NCI-H2227 (cell line): ENCODE results near the gene RIMKLA.
A peak's percentile ranks its signal among the peaks of the same experiment; 100 is the strongest.

ENCODE experiments used
- DNase-seq: peaks from one replicate; lab custom pipeline; 2025; ENCODE audit not compliant: unreplicated experiment; lab: John Stamatoyannopoulos, UW

RIMKLA gene

GRCh38 chr1:42424201-42424600 is 43.6 kb downstream of the RIMKLA start:
- DNase-seq, result no peak

GRCh38 chr1:42427240-42427639 is 46.6 kb downstream of the RIMKLA start:
- DNase-seq, result no peak

GRCh38 chr1:42429603-42430002 is 49.0 kb downstream of the RIMKLA start:
- no peak for DNase-seq

- no peak for DNase-seq
These were observed 49.9 kb downstream of the RIMKLA start for GRCh38 chr1:42430286-42431135.

- DNase-seq, result no peak
These were observed 50.9 kb downstream of the RIMKLA start for GRCh38 chr1:42431514-42431913.

- no peak for DNase-seq
These were observed 52.1 kb downstream of the RIMKLA start for GRCh38 chr1:42432714-42433113.

GRCh38 chr1:42433369-42433768 is 52.8 kb downstream of the RIMKLA start:
- no peak for DNase-seq

GRCh38 chr1:42434340-42434739 is 53.7 kb downstream of the RIMKLA start:
- DNase-seq, result no peak

GRCh38 chr1:42439940-42440339 is 59.3 kb downstream of the RIMKLA start:
- DNase-seq, result no peak

- DNase-seq, result no peak
These were observed 62.1 kb downstream of the RIMKLA start for GRCh38 chr1:42442662-42443061.

- peak; percentile 27 for DNase-seq
These were observed 68.7 kb downstream of the RIMKLA start for GRCh38 chr1:42449256-42449655.

GRCh38 chr1:42450061-42450460 is 69.5 kb downstream of the RIMKLA start:
- DNase-seq, result no peak

GRCh38 chr1:42453386-42453785 is 72.8 kb downstream of the RIMKLA start:
- no peak for DNase-seq

GRCh38 chr1:42454403-42454802 is 73.8 kb downstream of the RIMKLA start:
- DNase-seq, result no peak

- peak; percentile 92 for DNase-seq
These were observed 75.6 kb downstream of the RIMKLA start, which contains the start of the genes PPCS and ZMYND12 for GRCh38 chr1:42456010-42456753. PPCS (plus strand) TSS chr1:42456543; CDS start chr1:42456566, 23 bp downstream. ZMYND12 (minus strand) TSS chr1:42456022; CDS start chr1:42455997, 25 bp downstream.

- DNase-seq, result peak; percentile 68
These were observed 76.1 kb downstream of the RIMKLA start for GRCh38 chr1:42456754-42457089.

- no peak for DNase-seq
These were observed 80.6 kb downstream of the RIMKLA start for GRCh38 chr1:42461196-42461595.

GRCh38 chr1:42462828-42463763 is 82.5 kb downstream of the RIMKLA start, which contains the start of gene CCDC30:
CCDC30 (plus strand) TSS chr1:42463286; CDS start chr1:42480552, 17,266 bp downstream.
- peak; percentile 99 for DNase-seq

GRCh38 chr1:42463921-42464320 is 83.3 kb downstream of the RIMKLA start:
- peak; percentile 60 for DNase-seq

- no peak for DNase-seq
These were observed 85.4 kb downstream of the RIMKLA start for GRCh38 chr1:42466030-42466429.

GRCh38 chr1:42469727-42470126 is 89.1 kb downstream of the RIMKLA start:
- DNase-seq, result no peak
